NCI-H2107 (cell line): ENCODE data around the gene PTPRJ.

Source experiments
- DNase-seq: peaks from one replicate; lab custom pipeline; 2025; lab: John Stamatoyannopoulos, UW

PTPRJ gene

DNA sequence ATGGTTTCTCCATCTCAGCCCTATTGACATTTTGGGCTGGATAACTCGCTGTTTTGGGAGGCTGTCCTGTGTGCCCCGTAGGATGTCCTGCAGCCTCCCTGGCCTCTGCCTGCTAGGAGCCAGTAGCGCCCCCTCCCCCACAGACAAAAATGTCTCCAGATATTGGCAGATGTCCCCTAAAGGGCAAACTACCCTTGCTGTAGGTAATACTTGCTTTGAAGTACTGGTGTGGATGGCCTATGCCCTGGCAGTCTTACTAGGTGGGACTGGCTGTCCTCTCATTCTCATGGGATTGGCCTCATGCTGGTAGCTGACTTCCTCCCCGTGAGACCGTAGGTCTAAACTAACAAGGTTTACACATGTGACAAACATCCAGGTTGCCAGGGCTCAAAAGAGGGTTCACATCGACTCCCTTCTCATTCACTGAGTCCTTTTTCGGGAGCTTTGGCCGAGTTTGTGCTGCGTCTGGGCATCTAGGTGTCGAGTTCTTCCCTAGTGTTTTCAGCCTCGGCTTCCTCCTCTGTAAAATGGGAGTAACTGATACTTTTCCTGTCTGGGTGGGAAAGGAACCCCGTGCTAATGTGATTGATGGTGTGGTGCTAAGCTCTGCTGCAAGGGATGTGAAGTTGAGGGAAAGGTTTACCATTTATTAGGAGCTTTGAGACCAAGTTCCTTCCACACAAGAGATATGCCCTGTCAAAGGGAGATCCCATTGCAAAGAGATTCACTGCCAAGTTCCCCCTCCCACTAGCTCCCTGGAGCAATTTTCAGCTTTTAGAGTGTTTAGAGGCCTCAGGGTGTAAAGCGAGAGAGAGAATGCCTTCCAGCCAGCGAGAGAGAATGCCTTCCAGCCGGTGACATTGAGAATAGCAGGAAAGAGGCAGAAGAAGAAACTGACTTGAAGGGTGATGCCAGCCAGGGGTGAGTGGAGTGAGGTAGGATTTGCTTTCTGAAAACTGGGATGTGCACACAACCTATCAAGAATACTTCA lies 17.0 kb downstream of the PTPRJ start:
- DNase-seq, result no peak

DNA sequence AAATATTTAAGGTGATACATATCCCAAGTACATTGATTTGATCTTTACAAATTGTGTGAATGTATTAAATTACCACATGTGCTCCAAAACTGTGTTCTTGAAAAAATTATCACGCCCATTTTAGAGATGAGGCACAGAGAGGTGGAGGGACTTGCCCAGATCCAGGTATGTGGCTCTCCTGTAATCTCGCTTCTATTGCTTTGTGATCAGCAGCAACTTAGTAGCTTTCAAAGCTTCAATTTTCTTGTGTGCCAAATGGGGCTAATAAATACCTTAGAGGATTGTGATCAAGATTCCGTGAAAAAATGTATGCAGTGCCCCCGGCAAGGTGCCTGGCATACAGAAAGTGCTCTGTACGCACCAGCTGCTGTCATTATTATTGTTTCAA lies 18.0 kb downstream of the PTPRJ start:
- no peak for DNase-seq

DNA sequence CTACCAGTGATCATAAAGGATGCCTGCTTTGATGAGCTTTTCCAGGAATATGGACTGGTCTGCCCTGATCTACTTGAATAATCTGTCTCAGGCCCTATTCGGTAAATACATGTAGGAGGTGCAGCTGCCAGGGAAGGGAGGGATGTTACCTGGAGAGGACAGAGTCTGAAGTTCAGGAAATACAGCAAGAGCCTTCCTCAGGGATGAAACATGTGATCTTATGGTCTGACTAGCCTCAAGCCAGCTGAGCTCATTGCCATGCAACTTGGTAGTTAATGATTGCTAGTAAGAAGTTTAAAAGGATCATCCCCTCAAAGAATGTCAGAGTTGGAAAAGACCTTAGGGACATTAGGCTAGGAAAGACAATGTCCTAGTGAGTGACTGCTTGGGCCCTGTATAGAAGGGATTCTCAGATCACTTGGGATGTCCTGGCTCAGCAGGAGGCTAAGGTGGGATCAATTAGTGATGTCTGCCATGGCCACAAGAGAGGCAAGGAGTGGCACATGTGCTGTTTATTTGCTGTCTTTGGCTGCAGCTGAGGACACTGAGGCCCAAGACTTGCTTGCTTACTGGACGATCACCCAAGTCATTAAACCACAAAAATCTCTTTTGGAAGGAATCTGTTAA lies 18.5 kb downstream of the PTPRJ start:
- DNase-seq, result no peak

DNA sequence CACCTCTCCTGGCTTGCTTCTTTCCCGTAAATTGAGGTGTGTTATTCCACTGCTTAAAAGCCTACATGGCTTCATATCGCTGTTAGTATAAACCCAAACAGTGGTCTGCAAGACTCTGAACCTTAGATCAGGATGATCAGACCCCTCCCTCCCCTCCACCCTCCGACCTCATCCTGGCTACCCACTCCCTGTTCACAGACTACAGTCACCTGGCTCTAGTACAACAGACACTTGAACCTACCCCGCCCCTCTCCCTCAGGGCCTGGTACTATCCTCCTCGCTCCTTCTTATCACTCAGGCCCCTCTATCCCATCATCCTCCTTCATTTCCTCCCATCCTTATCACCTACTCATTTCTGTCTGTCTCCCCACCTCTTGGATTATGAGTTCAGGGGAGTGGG lies 20.1 kb downstream of the PTPRJ start:
- DNase-seq, result no peak

DNA sequence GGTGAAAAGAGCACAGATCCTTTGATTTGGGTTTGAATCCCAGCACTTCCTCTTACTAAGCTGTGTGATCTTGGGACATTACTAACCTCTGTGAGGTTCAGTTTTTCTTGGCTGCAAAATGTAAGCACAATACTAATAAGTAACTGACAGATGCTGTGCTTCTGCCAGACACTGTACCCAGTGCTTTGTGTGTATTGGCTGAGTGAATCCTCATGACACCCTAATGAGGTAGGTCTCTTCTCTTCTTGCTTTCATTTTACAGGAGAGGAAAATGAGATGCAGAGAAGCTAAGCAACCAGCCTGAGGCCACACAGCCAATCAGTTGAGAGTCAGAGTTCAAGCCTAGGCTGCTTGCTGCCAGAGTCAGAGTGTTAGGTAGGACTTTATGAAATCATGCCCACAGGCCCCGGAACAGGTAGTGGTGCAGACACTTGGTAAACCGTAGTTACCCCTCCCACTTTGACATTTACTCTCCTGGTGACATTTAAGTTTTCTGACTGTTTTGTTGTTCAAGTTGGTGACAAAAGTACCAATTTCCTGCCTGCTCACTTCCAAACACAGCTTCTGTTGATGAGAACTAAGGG lies 21.2 kb downstream of the PTPRJ start:
- DNase-seq, result no peak

DNA sequence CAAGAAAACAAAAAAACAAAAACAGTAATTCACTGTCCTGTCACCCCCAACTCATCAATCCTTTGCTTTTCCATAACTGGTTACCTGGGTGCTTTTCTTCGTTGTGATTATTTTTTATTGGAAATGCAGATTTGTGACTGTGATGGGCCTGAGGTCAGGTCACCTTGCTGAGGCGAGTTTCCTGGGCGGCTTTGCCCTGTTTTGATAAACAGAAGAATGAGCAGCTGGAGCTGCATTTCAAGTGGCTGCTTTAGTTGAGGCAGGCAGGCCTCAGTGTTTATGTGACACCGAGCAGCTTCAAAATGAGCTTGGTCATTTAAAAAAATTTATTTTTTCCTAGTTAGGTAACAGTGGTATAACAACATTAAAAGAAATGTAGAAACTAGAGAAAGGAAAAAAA lies 22.2 kb downstream of the PTPRJ start:
- DNase-seq, result no peak

DNA sequence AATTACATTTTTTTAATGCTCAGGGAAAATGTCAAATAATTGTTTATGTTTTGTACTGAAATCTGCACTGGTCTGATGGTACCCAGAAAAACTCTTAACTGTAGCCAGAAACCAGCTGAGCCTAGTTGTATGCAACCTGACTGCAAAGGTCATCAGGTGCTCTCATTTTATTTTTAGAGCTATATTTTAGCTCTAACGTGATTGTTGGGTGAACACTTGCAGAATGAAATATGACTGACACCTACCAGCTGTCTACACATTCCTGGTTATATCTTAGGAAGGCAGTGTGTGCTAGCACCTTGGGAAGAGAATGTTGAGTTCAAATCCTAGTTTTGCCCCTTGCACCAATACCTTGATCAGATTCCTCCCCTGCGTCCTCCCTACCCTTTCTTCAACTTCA lies 23.6 kb downstream of the PTPRJ start:
- no peak for DNase-seq

DNA sequence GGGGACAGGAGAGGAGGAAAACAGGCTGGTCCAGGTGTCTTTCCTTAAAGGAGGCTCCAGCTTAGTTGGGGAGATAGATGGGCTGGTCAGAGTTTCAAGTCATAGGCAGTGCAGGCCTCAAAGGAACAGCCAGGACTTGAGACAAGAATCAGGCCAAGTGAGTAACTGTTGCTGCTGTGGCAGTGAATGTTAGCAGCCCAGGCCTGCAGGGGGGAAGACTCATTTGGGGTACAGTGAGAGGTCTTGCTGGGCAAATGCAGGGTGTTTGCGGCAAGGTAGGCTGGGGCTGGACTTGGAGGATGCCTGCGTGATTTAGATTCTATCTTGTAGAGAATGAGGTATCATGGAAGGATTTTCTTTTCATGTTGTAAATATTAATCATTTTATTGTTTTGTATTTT lies 24.1 kb downstream of the PTPRJ start:
- DNase-seq, result no peak

DNA sequence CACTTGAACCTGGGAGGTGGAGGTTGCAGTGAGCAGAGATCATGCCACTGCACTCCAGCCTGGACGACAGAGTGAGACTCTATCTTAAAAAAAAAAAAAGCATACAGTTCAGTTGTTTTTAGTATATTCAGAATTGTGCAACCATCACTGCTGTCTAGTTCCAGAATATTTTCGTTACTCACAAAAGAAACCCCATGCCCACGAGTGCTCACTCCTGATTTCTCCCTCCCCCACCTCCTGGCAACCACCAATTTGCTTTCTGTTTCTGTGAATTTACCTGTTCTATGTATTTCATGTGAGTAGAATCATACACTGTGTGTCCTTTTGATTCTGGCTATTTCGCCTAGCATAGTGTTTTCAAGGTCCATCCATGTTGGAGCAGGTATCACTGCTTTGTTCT lies 24.8 kb downstream of the PTPRJ start:
- no peak for DNase-seq

DNA sequence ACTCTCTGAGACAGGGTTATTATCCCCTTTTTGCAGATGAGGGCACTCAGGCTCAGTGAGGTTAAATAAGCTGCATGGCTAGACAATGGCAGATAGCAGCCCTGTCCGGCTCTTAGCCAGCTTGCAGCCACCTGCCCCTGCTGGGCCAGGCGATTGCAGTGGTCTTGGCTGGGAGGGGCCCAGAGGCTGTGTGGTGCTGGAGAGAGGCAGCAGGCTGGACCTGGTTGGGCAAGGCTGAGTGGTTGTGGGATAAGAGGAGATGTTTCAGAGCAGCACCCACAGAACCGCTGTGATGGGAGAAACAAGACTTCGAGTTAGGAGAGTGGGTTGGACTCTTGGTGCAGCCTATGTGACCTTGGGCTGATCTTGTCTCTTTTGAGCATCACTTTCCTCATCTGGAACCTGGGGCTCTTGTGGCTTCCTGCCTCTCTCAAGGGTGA lies 25.5 kb downstream of the PTPRJ start:
- no peak for DNase-seq

DNA sequence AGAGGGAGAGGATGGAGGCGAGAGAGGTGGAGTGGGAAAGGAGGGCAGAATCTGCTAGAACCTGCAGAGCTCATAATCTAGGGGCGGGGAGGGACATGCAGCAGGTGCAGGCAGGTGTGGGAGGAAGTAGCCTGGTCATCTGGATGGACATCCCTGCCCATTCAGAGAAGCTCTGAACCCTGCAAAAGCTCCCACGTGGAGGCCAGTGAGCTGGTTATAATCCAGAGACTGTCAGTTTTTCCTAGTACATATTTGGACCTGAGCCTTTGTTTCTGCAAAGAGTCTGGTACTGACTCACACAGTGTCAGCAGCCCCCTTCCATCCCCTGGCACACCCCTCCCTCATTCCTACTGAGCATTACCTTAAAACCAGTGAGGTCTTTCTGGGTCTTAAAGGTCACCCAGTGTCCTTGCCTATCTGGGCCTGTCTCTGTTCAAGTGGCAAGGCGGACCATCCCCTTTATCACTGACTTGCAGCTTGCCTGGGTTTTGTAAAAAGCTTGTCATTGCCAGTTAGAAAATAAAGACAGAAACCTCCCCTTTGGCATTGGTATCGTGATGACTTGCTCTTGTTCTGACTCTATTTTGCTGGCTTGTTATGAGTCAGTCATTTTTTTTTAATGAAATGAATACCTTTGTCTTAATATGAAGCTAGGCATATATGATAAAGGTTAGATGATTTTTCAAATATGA lies 26.1 kb downstream of the PTPRJ start:
- DNase-seq, result no peak

DNA sequence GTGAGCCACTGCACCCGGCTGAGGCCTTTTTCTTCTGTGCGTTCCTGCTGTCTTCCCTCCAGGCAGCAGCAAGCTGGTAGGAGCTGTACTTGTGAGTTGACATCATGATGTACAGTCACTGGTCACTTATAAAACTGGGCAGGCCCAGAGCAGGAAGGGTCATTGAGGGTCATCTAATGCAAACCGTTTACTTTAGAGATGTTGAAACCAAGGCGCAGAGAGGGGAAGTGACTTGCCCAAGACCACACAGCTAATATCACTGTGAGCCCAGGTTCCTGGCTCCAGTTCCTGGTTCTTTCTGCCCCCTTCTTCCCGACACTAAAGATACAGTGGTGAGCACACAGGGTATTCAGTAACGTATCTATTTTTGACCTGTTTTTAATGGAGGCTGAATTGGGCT lies 27.3 kb downstream of the PTPRJ start:
- DNase-seq, result no peak

DNA sequence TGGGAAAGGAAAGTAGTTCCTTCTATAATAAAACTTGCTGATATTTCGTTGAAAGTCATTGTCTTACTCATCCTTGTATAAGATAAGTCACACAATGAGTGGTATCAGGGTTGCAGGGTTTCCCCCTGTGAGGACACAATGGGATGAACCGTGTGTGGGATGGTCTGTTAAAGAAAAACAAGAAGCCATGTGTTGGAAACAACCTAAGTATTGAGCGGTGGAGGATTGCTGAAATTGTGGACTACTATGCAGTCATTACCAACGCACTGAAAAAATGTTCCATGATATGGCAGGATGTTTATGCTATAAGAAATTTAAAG lies 28.6 kb downstream of the PTPRJ start:
- DNase-seq, result no peak

DNA sequence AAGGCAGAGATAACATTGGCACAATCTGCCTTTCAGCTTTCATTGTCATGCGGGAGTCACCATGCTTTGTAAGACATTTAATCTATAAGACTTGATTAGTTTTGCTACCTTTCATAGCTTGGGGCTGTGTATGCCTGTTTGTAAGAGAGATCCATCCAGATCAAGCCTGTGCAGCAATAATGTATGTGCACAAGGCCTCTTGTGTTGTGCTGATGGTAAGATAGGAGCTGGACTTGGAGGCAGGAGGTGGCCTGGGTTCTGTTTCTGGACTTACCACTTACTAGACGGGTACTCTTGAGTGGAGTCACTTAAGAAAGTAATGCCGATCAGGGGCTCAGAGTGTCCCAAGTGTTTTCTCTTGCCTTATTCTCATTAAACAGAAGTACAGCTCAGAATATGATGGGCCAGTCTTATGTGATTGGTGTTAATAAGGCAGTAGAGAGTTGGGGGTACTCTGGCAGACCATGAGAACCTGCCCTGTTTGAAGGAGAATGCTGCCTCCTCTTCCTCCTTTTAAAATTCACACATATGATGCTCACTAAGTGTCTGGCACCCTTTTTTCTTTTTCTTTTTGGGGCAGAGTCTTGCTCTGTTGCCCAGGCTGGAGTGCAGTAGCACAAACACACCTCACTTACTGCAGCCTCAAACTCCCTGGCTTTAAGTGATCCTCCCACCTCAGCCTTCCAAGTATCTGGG lies 30.9 kb downstream of the PTPRJ start:
- DNase-seq, result no peak

DNA sequence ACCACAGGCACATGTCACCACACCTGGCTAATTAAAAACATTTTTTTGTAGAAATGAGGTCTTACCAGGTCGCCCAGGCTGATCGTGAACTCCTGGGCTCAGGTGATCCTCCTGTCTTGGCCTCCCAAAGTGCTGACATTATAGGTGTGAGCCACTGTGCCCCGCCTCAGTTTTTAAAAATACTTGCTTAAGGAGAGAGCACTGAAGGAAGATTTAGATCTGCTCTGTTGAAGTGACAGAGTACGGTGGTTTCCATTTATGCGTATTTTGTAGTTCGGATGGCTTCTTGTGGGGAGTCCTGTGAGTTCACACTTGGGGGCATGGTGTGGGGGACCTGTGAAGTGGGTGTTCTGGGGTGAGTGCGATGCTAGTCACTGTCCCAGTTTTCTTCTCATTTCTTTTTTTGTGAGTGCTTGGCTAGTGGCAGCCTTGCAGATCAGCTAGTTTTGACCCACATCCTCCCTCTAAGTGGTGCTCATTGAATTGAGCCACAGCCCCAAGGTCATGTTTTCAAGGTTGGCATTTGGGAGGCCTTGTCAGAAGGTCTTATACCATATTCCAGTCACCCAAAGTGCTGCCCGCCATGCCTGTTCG lies 31.5 kb downstream of the PTPRJ start:
- no peak for DNase-seq

DNA sequence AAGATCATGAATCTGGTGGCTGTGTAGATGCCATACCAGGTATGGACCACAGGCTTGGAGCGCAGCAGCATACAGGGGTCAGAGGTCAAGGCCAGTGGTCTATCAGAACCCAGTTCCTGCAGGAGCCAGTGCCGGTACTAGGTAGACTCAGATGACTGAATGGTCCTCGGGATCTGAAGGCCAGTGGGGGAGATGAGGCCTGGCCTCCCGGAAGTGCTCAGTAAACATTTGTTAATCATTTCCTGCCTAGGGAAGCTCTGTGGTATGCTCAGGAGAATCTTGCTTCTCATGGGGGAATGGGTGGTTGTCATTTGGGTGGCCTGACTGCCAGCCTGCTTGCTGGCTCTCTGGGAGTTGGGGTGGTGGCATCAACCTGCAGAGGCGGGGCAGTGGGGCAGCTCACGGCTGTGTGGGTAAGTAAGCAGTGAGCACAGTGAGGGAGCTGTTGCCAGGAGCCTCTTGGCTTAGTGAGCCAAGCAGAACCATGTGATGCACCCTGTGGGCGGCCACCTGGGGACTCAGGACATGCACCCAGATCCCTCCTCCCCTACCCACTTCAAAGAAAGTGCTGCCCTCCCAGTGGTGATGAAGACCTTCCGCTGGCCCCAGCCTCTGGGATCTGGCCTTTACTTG lies 33.0 kb downstream of the PTPRJ start:
- no peak for DNase-seq

DNA sequence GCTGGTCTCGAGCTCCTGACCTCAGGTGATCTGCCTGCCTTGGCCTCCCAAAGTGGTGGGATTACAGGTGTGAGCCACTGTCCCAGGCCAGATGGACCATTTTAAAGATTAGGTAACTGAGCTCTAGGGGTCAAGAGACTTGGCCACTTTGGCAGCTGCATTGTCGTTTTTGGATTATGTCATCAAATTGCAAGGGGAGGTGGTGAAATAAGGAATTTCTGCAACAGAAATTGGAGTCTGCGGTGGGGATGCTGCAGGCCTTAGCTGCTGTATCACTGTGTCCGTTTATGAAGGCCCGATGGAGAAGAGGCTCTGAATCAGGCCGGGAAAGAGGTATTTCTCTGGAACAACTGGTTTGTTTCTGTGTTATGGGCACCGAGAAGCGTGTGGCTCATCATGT lies 34.6 kb downstream of the PTPRJ start:
- DNase-seq, result no peak

DNA sequence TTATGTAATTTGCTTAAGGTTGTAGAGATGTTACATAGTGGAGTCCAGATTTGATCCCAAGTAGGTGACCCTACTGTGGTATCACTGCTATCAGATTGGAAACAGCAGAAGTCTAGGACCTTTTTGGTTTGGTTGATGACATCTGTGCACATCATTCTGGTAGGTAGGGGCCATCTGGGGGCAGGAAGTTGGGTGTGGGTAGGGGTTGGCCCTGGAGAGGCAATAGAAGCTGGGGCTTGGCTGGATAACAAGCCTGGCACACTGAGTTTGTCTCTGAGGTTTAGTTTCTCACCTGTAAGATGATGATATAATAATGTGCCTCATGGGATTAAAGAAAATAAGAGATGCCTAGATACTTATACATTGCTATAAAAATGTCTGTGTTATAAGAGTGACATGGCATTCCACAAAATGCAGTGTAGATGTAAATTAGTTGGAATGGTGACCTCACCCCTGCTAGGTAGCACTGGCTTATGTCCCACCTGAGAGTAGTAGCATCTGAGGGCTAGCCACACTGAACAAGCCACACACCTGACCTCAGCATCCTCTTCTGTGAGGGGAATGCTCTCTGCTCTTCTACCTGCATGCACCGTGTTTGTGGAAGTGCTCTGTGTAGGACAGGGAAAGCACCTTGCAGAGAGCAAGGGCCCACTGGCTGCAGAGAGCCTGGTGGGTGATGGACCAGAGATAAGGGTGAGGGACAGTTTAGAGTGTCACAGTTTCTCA lies 36.9 kb downstream of the PTPRJ start:
- DNase-seq, result no peak

DNA sequence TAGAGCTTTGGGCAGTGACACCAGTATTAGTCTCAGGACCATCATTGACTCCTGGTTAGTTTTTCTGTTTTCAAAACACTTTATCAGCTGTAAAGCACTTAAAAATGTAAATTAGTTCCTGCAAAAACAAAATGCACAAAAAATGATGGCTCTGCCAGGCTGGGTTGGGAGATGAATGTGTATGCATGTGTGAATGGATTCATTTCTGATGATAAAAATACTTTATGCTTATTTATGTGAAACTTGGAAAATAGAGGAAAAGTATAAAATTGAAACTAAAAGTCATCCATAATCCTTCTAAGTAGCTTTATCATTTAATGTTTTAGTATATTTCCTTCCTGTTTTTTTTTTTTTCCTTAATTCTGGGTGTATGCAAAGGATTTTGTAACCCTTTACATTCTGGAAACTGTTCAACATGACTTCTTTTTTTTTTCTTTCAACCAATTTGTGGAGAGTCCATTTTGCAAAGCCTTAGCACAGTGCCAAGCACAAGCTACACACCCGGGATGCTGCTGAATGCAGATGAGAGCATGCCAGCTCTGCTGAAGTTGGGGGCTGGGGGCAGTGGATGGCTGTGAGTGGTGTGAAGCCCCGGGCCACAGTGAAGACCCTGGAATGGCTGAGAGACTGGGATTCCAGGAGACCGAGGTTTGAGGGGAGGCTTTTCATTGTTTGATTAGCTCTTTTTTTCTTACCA lies 37.6 kb downstream of the PTPRJ start:
- no peak for DNase-seq
